GM21786 (cell line): ENCODE data around the gene HOXB6.

Source experiments
- ATAC-seq: cut with Tn5 transposase; IDR thresholded peaks from one replicate; pipeline ENCODE4 v1.9.1; 2021; ENCODE audit not compliant: unreplicated experiment

HOXB6 gene

GRCh38 chr17:48624118-48624517 is 19.3 kb upstream of the HOXB6 start:
- no peak for ATAC-seq

- ATAC-seq, result no peak
Measured at GRCh38 chr17:48623583-48623982, 18.8 kb upstream of the HOXB6 start.

- ATAC-seq, result no peak
Measured at GRCh38 chr17:48622857-48623256, 18.1 kb upstream of the HOXB6 start.

GRCh38 chr17:48621410-48622392 is 16.9 kb upstream of the HOXB6 start:
- no peak for ATAC-seq

- ATAC-seq, result no peak
Measured at GRCh38 chr17:48620461-48621139, 15.8 kb upstream of the HOXB6 start.

- no peak for ATAC-seq
Measured at GRCh38 chr17:48619826-48620449, 15.2 kb upstream of the HOXB6 start.

GRCh38 chr17:48618256-48618896 is 13.6 kb upstream of the HOXB6 start:
- no peak for ATAC-seq

- no peak for ATAC-seq
Measured at GRCh38 chr17:48617471-48618255, 12.9 kb upstream of the HOXB6 start.

- ATAC-seq, result no peak
Measured at GRCh38 chr17:48616717-48617470, 12.1 kb upstream of the HOXB6 start.

GRCh38 chr17:48615963-48616716 is 11.4 kb upstream of the HOXB6 start:
- no peak for ATAC-seq

- no peak for ATAC-seq
Measured at GRCh38 chr17:48615047-48615962, 10.5 kb upstream of the HOXB6 start, which contains the start of gene HOXB8. TSS of gene HOXB8 (minus strand) at chr17:48615292. CDS start at chr17:48614704, 588 bp downstream.

- no peak for ATAC-seq
Measured at GRCh38 chr17:48613862-48614694, 9.3 kb upstream of the HOXB6 start.

GRCh38 chr17:48612854-48613691 is 8.3 kb upstream of the HOXB6 start:
- no peak for ATAC-seq

- ATAC-seq, result no peak
Measured at GRCh38 chr17:48612456-48612853, 7.7 kb upstream of the HOXB6 start.

- ATAC-seq, result no peak
Measured at GRCh38 chr17:48611681-48612455, 7.1 kb upstream of the HOXB6 start.
